Mucosa of stomach (tissue), 1 donor: ENCODE results near the gene ANO2.

Source experiments
- H3K27me3 ChIP-seq: one replicate; pipeline ENCODE4 v1.7.0; 2013; ENCODE audit warnings: mild to moderate bottlenecking, low read length; ENCODE audit not compliant: control insufficient read depth, insufficient read depth
- H3K36me3 ChIP-seq: one replicate; pipeline ENCODE4 v1.7.0; 2013; ENCODE audit warnings: low read length; ENCODE audit not compliant: control insufficient read depth, insufficient read depth
- H3K4me1 ChIP-seq: one replicate; pipeline ENCODE4 v1.7.0; 2013; ENCODE audit warnings: mild to moderate bottlenecking, low read length; ENCODE audit not compliant: control insufficient read depth, insufficient read depth
- H3K4me3 ChIP-seq: one replicate; pipeline ENCODE4 v1.7.0; 2013; ENCODE audit warnings: low read length
- H3K9ac ChIP-seq: one replicate; pipeline ENCODE4 v1.7.0; 2013; ENCODE audit warnings: mild to moderate bottlenecking, low read length, moderate library complexity
- H3K9me3 ChIP-seq: one replicate; pipeline ENCODE4 v1.7.0; 2013; ENCODE audit warnings: mild to moderate bottlenecking, low read length, moderate library complexity; ENCODE audit not compliant: control insufficient read depth
- donor health status: Pancreatic carcinoma.

ANO2 gene

GRCh38 chr12:5571115-5571514 is 373.9 kb downstream of the ANO2 start:
- Histone ChIP-seq H3K4me1 (no peaks in the 10 kb centered on the region), H3K4me3 (no peak overlapping the region), H3K9me3 (no peaks in the 10 kb centered on the region), H3K36me3 (no peaks in the 10 kb centered on the region), H3K27me3 (peaks cover 4% of the 10 kb centered on the region), H3K9ac (no peak overlapping the region)

GRCh38 chr12:5570416-5570815 is 374.6 kb downstream of the ANO2 start:
- Histone ChIP-seq H3K4me1 (no peaks in the 10 kb centered on the region), H3K36me3 (no peaks in the 10 kb centered on the region), H3K9ac (no peak overlapping the region), H3K27me3 (peaks cover 4% of the 10 kb centered on the region), H3K9me3 (no peaks in the 10 kb centered on the region), H3K4me3 (no peak overlapping the region)

- no peaks in the 10 kb centered on the region for H3K9me3 ChIP-seq
- H3K9ac ChIP-seq, result no peak overlapping the region
- no peak overlapping the region for H3K4me3 ChIP-seq
- H3K27me3 ChIP-seq, result peaks cover 4% of the 10 kb centered on the region
- H3K36me3 ChIP-seq, result no peaks in the 10 kb centered on the region
- H3K4me1 ChIP-seq, result no peaks in the 10 kb centered on the region
These were observed 376.6 kb downstream of the ANO2 start for GRCh38 chr12:5568325-5568981.

GRCh38 chr12:5567016-5567725 is 377.9 kb downstream of the ANO2 start:
- Histone ChIP-seq H3K4me3 (no peak overlapping the region), H3K9ac (no peak overlapping the region), H3K27me3 (peaks cover 4% of the 10 kb centered on the region), H3K9me3 (no peaks in the 10 kb centered on the region), H3K36me3 (no peaks in the 10 kb centered on the region), H3K4me1 (no peaks in the 10 kb centered on the region)

- H3K4me1 ChIP-seq, result no peaks in the 10 kb centered on the region
- H3K4me3 ChIP-seq, result no peak overlapping the region
- H3K27me3 ChIP-seq, result peaks cover 4% of the 10 kb centered on the region
- no peak overlapping the region for H3K9ac ChIP-seq
- no peaks in the 10 kb centered on the region for H3K9me3 ChIP-seq
- H3K36me3 ChIP-seq, result no peaks in the 10 kb centered on the region
These were observed 379.0 kb downstream of the ANO2 start for GRCh38 chr12:5565933-5566599.

- Histone ChIP-seq H3K36me3 (no peaks in the 10 kb centered on the region), H3K9me3 (no peaks in the 10 kb centered on the region), H3K4me1 (no peaks in the 10 kb centered on the region), H3K27me3 (peaks cover 4% of the 10 kb centered on the region), H3K4me3 (no peak overlapping the region), H3K9ac (no peak overlapping the region)
These were observed 382.5 kb downstream of the ANO2 start for GRCh38 chr12:5562581-5562980.

- H3K27me3 ChIP-seq, result peaks cover 2% of the 10 kb centered on the region
- H3K9ac ChIP-seq, result no peak overlapping the region
- no peaks in the 10 kb centered on the region for H3K4me1 ChIP-seq
- no peaks in the 10 kb centered on the region for H3K36me3 ChIP-seq
- no peaks in the 10 kb centered on the region for H3K9me3 ChIP-seq
- no peak overlapping the region for H3K4me3 ChIP-seq
These were observed 383.2 kb downstream of the ANO2 start for GRCh38 chr12:5561846-5562245.

GRCh38 chr12:5561057-5561456 is 384.0 kb downstream of the ANO2 start:
- H3K9ac ChIP-seq, result no peak overlapping the region
- no peaks in the 10 kb centered on the region for H3K9me3 ChIP-seq
- no peaks in the 10 kb centered on the region for H3K4me1 ChIP-seq
- H3K36me3 ChIP-seq, result no peaks in the 10 kb centered on the region
- no peaks in the 10 kb centered on the region for H3K27me3 ChIP-seq
- H3K4me3 ChIP-seq, result no peak overlapping the region

GRCh38 chr12:5560265-5560664 is 384.8 kb downstream of the ANO2 start:
- Histone ChIP-seq H3K36me3 (no peaks in the 10 kb centered on the region), H3K4me1 (no peaks in the 10 kb centered on the region), H3K9me3 (no peaks in the 10 kb centered on the region), H3K9ac (no peak overlapping the region), H3K27me3 (no peaks in the 10 kb centered on the region), H3K4me3 (no peak overlapping the region)

GRCh38 chr12:5557906-5558305 is 387.2 kb downstream of the ANO2 start:
- H3K27me3 ChIP-seq, result no peaks in the 10 kb centered on the region
- H3K4me3 ChIP-seq, result no peak overlapping the region
- H3K4me1 ChIP-seq, result no peaks in the 10 kb centered on the region
- H3K9ac ChIP-seq, result no peak overlapping the region
- H3K36me3 ChIP-seq, result no peaks in the 10 kb centered on the region
- no peaks in the 10 kb centered on the region for H3K9me3 ChIP-seq

GRCh38 chr12:5556946-5557673 is 387.9 kb downstream of the ANO2 start:
- no peak overlapping the region for H3K4me3 ChIP-seq
- no peak overlapping the region for H3K9ac ChIP-seq
- H3K27me3 ChIP-seq, result no peaks in the 10 kb centered on the region
- H3K36me3 ChIP-seq, result no peaks in the 10 kb centered on the region
- H3K4me1 ChIP-seq, result no peaks in the 10 kb centered on the region
- H3K9me3 ChIP-seq, result no peaks in the 10 kb centered on the region
